Heart left ventricle (tissue), 16 donors: ENCODE results near the gene CMKLR1. TPM values are rescaled to one million over a fixed set of nuclear protein-coding genes. Genes with fewer than 3 reads are reported as not detected.

Source experiments
- ATAC-seq, 4 donors: fragments of 200-7000 bp; cut with Tn5 transposase; one replicate each; pipeline ENCODE4 v1.9.1; 2020 to 2022; ENCODE audit warnings: moderate library complexity in 4 of 4, mild to moderate bottlenecking in 3 of 4, moderate number of reproducible peaks in 1 of 4
- DNase-seq, 5 donors: peaks; one replicate each; pipeline ENCODE4 v3.0.0-alpha.2; 2020
- H3K27ac ChIP-seq, 12 donors: fragments of 200-600 bp; sonication (generic) in 4 of 12; one replicate each; pipeline versions ENCODE4 v1.5.0 to v1.8.0; 2016 to 2022; ENCODE audit warnings: mild to moderate bottlenecking in 2 of 12
- H3K27me3 ChIP-seq, 9 donors: fragments of 200-600 bp; sonication (generic) in 2 of 9; one replicate each; pipeline versions ENCODE4 v1.5.1 to v1.8.0; 2016 to 2022; ENCODE audit warnings: mild to moderate bottlenecking in 3 of 9
- H3K36me3 ChIP-seq, 9 donors: fragments of 200-600 bp; sonication (generic) in 2 of 9; one replicate each; pipeline versions ENCODE4 v1.5.0 to v1.8.0; 2018 to 2022; ENCODE audit warnings: mild to moderate bottlenecking in 2 of 9
- H3K4me1 ChIP-seq, 12 donors: fragments of 200-600 bp; sonication (generic) in 4 of 12; one replicate each; pipeline versions ENCODE4 v1.5.0 to v1.8.0; 2016 to 2022; ENCODE audit warnings: mild to moderate bottlenecking in 3 of 12
- H3K4me3 ChIP-seq, 12 donors: fragments of 200-600 bp; sonication (generic) in 4 of 12; one replicate each; pipeline versions ENCODE4 v1.5.0 to v1.8.0; 2017 to 2022; ENCODE audit warnings: mild to moderate bottlenecking in 9 of 12, moderate library complexity in 4 of 12
- H3K9me3 ChIP-seq, 12 donors: fragments of 200-600 bp; sonication (generic) in 4 of 12; one replicate each; pipeline versions ENCODE4 v1.5.0 to v1.8.0; 2016 to 2022; ENCODE audit warnings: mild to moderate bottlenecking in 1 of 12
- CTCF ChIP-seq, 12 donors: fragments of 200-600 bp; sonication (generic) in 4 of 12; IDR thresholded peaks; one replicate each; pipeline versions ENCODE4 v1.5.0 to v1.8.0; 2018 to 2022; ENCODE audit warnings: antibody characterized with exemption in 12 of 12, mild to moderate bottlenecking in 5 of 12
- POLR2A ChIP-seq, 2 donors: fragments of 450-650 bp; IDR thresholded peaks; one replicate each; pipeline ENCODE4 v1.6.1; 2017; ENCODE audit warnings: antibody characterized with exemption in 2 of 2, mild to moderate bottlenecking in 2 of 2, moderate library complexity in 2 of 2
- WGBS, 4 donors: extraction: QIAGEN DNeasy Blood & Tissue Kit in 2 of 4; methylation state at CpG; one replicate each; pipeline versions ENCODE4 v1.1.5 to v1.1.7; 2013 to 2018; 5-methylcytosine and 5-hydroxymethylcytosine counted together
- intact Hi-C, 10 donors: fragments of 100-400 bp; cut with DNase I; formaldehyde crosslinking; loops; one replicate each; pipeline versions ENCODE4 v1.11.1 to v1.14.2; 2022
- polyA plus RNA-seq, 2 donors: library from polyadenylated mRNA; stranded (reverse); fragments of 200-250 nt; gene quantifications; one replicate each; pipeline ENCODE4 v1.2.3, GENCODE V29; 2013
- total RNA-seq, 9 donors: library from RNA; depleted of rRNA in 2 of 9; stranded (reverse); fragments of >200 nt in 2 of 9; fragmentation: NEBNext Ultra II Directional in 3 of 9; extraction: Animal tissue kit (Norgen Biotek cat#: 25700) in 3 of 9; gene quantifications; one replicate each; pipeline versions ENCODE4 v1.1.0 to v1.2.4, GENCODE V29; 2016 to 2023
- donor health status: ischemic (EF 13 %, LVEDD 7.1; RV severe dilation, severe dysfunction).
- donor health status: healthy with polysubstance abuse.
- donor health status: DM: no; HTN: yes; CAD: no.
- donor health status: DM: no; HTN: no; CAD: no.
- donor health status: ischemic (EF 25% LVEDD 6.9; RV normal size, moderate dysfunction).
- donor health status: ischemic (EF 25% LVEDD 5.7; RV mildly dilated, moderate dysfunction).
- donor health status: healthy.
- donor health status: DM: yes; HTN: yes; CAD: no.
- donor health status: ischemic (EF 35%, LVEDD 5.7; RV mildly dilated, moderate dysfunction).
- donor health status: nonischemic (EF 11% LVEDD 7.7; RV severe dilation, severe dysfunction).
- donor health status: DM: yes; HTN: yes; CAD: no.
- donor health status: PGD.
- donor health status: ischemic (EF 29% LVEDD 5.4; RV normal size, mild dysfunction).
- donor health status: nonischemic (EF 23%, LVEDD 6.1; RV moderate dilation, normal function).

The CMKLR1 gene
- total and polyA plus RNA-seq, 11 donors, result 2.0 to 47.3 (median 7.0) TPM

GRCh38 chr12:108382437-108382801 is 43.3 kb upstream of the CMKLR1 start:
- WGBS, 4 donors, result 57 to 82% (median 78%) methylated on average over 1 of the region's 1 CpG
- ATAC-seq, result no peak
- Histone ChIP-seq H3K4me3 (no peak overlapping the region), H3K9me3 (peaks cover 0 to 27% (median 2%) of the 10 kb centered on the region in 12 donors), H3K36me3 (no peaks in the 10 kb centered on the region), H3K27me3 (peaks cover 0 to 8% (median 0%) of the 10 kb centered on the region in 9 donors), H3K27ac (no peak overlapping the region), H3K4me1 (no peaks in the 10 kb centered on the region)
- no peak for DNase-seq
- TF ChIP-seq CTCF (IDR thresholded peaks at IDR 0.05), result no peak
- no peak for TF ChIP-seq POLR2A (IDR thresholded peaks at IDR 0.05)
- intact Hi-C loops, result no loop called here

GRCh38 chr12:108381787-108382436 is 42.8 kb upstream of the CMKLR1 start:
- intact Hi-C loops, result no loop called here
- no peaks in the 10 kb centered on the region for H3K36me3 ChIP-seq
- no peak for ATAC-seq
- H3K27me3 ChIP-seq, result peaks cover 0 to 8% (median 0%) of the 10 kb centered on the region in 9 donors
- peaks cover 0 to 32% (median 2%) of the 10 kb centered on the region in 12 donors for H3K9me3 ChIP-seq
- 42 to 50% (median 49%) methylated on average over 7 to 8 of the region's 8 CpGs for WGBS, 4 donors
- H3K4me1 ChIP-seq, result no peaks in the 10 kb centered on the region
- no peak for DNase-seq
- TF ChIP-seq POLR2A (IDR thresholded peaks at IDR 0.05) (no peak), CTCF (IDR thresholded peaks at IDR 0.05) (no peak)
- H3K4me3 ChIP-seq, result no peak overlapping the region
- H3K27ac ChIP-seq, result no peak overlapping the region

GRCh38 chr12:108380382-108380781 is 41.3 kb upstream of the CMKLR1 start:
- H3K36me3 ChIP-seq, result no peaks in the 10 kb centered on the region
- H3K27ac ChIP-seq, result no peak overlapping the region
- DNase-seq (no peak), ATAC-seq (no peak)
- H3K4me3 ChIP-seq, result no peak overlapping the region
- H3K27me3 ChIP-seq, result peaks cover 0 to 7% (median 0%) of the 10 kb centered on the region in 9 donors
- H3K4me1 ChIP-seq, result no peaks in the 10 kb centered on the region
- H3K9me3 ChIP-seq, result peaks cover 0 to 41% (median 4%) of the 10 kb centered on the region in 12 donors
- TF ChIP-seq CTCF (IDR thresholded peaks at IDR 0.05), result no peak
- TF ChIP-seq POLR2A (IDR thresholded peaks at IDR 0.05), result no peak
- intact Hi-C loops, result no loop called here

- ATAC-seq, result no peak
- WGBS, 4 donors, result 78 to 90% (median 81%) methylated on average over 4 of the region's 4 CpGs
Measured at GRCh38 chr12:108379823-108380222, 40.7 kb upstream of the CMKLR1 start.

More at GRCh38 chr12:108379823-108380222, 40.7 kb upstream of the CMKLR1 start:
- Histone ChIP-seq H3K4me1 (no peaks in the 10 kb centered on the region), H3K4me3 (no peak overlapping the region), H3K36me3 (no peaks in the 10 kb centered on the region), H3K9me3 (peaks cover 0 to 36% (median 6%) of the 10 kb centered on the region in 12 donors), H3K27ac (no peak overlapping the region), H3K27me3 (peaks cover 0 to 7% (median 0%) of the 10 kb centered on the region in 9 donors)
- no peak for TF ChIP-seq CTCF (IDR thresholded peaks at IDR 0.05)
- TF ChIP-seq POLR2A (IDR thresholded peaks at IDR 0.05), result no peak
- no peak for DNase-seq
- intact Hi-C loops, result no loop called here
